GM12878 (cell line): Measurements from ENCODE around the gene DLG2. TPM values are rescaled to one million over a fixed set of nuclear protein-coding genes. Genes with fewer than 3 reads are reported as not detected.

ENCODE experiments used
- ATAC-seq: fragments of 200-7000 bp; cut with Tn5 transposase; 3 replicates; pipeline ENCODE4 v1.9.1; 2020; ENCODE audit warnings: mild to moderate bottlenecking, moderate library complexity
- BruUV-seq: library from RNA; stranded (reverse); fragments of 400-500 nt; replicated peaks from 2 replicates; lab custom pipeline; 2021; lab: Mats Ljungman, UMichigan
- CTCF ChIA-PET: fragments of 300-600 bp; sonication (Branson Sonifier 250); formaldehyde crosslinking; extraction: SDS; loops from one replicate; lab custom pipeline; 2021; ENCODE audit warnings: inconsistent platforms; lab: Yijun Ruan, JAX
- POLR2A ChIA-PET: fragments of 350-600 bp; formaldehyde crosslinking; extraction: SDS; loops from one replicate; lab custom pipeline; 2021; ENCODE audit warnings: inconsistent platforms; lab: Charles Lee
- RAD21 ChIA-PET: fragments of 300-600 bp; sonication (Branson Sonifier 250); formaldehyde crosslinking; loops from one replicate; lab custom pipeline; 2023; ENCODE audit warnings: antibody characterized with exemption; ENCODE audit not compliant: unreplicated experiment; lab: Charles Lee
- SMC1A ChIA-PET: fragments of 300-600 bp; sonication (Branson Sonifier 250); formaldehyde crosslinking; loops from one replicate; lab custom pipeline; 2023; ENCODE audit not compliant: unreplicated experiment, uncharacterized antibody; lab: Charles Lee
- DNase-seq: peaks from one replicate; pipeline ENCODE4 v3.0.0-alpha.2; 2011; ENCODE audit warnings: low read depth, low spot score
- FAIRE-seq: peaks from 3 replicates; lab custom pipeline; 2011; peaks lifted over from hg19 to GRCh38; lab: Jason Lieb, UNC
- H2AFZ ChIP-seq: 2 replicates; pipeline ENCODE4 v1.6.0; 2011; ENCODE audit warnings: low read depth, low read length, control low read depth; ENCODE audit not compliant: control insufficient read depth
- H3K27ac ChIP-seq: 2 replicates; pipeline ENCODE4 v1.5.1; 2011; ENCODE audit warnings: control low read depth; ENCODE audit not compliant: control insufficient read depth, insufficient read depth
- H3K27me3 ChIP-seq, 2 experiments: replicated peaks in 1 of 2; 2 replicates each; pipeline versions ENCODE4 v1.6.0 to v1.6.1; 2011; ENCODE audit warnings: low read length in 1 of 2; ENCODE audit not compliant: control insufficient read depth in 2 of 2, insufficient read depth in 2 of 2
- H3K36me3 ChIP-seq, 2 experiments: 2 replicates each; pipeline ENCODE4 v1.5.1; 2011; ENCODE audit warnings: low read length in 1 of 2; ENCODE audit not compliant: control insufficient read depth in 2 of 2, insufficient read depth in 2 of 2
- H3K4me1 ChIP-seq: 2 replicates; pipeline ENCODE4 v1.6.1; 2011; ENCODE audit warnings: mild to moderate bottlenecking, low read length, moderate library complexity, mixed read lengths; ENCODE audit not compliant: control insufficient read depth, insufficient read depth
- H3K4me2 ChIP-seq: 2 replicates; pipeline ENCODE4 v1.6.0; 2011; ENCODE audit warnings: control low read depth; ENCODE audit not compliant: control insufficient read depth, insufficient read depth
- H3K4me3 ChIP-seq: fragments of 200-600 bp; sonication (generic); 2 replicates; pipeline ENCODE4 v1.5.1; 2016
- H3K79me2 ChIP-seq: 2 replicates; pipeline ENCODE4 v1.6.0; 2011; ENCODE audit warnings: low read length; ENCODE audit not compliant: control insufficient read depth, insufficient read depth
- H3K9ac ChIP-seq: 2 replicates; pipeline ENCODE4 v1.8.0; 2011; ENCODE audit warnings: low read length, control low read depth, mixed read lengths; ENCODE audit not compliant: control insufficient read depth, insufficient read depth
- H3K9me3 ChIP-seq: replicated peaks from 3 replicates; pipeline ENCODE4 v1.5.1; 2011; ENCODE audit warnings: mild to moderate bottlenecking, low read length; ENCODE audit not compliant: control insufficient read depth, insufficient read depth
- H4K20me1 ChIP-seq: 2 replicates; pipeline ENCODE4 v1.6.0; 2011; ENCODE audit not compliant: control insufficient read depth, insufficient read depth
- CBFB ChIP-seq: IDR thresholded peaks from 2 replicates; pipeline ENCODE4 v1.6.1; 2016; ENCODE audit warnings: antibody characterized with exemption, low read depth
- CBX5 ChIP-seq: sonication (generic); IDR thresholded peaks from 2 replicates; pipeline ENCODE4 v1.6.1; 2016; ENCODE audit warnings: low read depth, moderate library complexity, mild to moderate bottlenecking, inconsistent platforms
- CHD1 ChIP-seq: IDR thresholded peaks from 2 replicates; pipeline ENCODE4 v1.6.1; 2012; ENCODE audit warnings: low read depth, low read length, improper control_type of control experiment
- ELK1 ChIP-seq: IDR thresholded peaks from 2 replicates; pipeline ENCODE4 v1.6.1; 2012; ENCODE audit warnings: low read depth, low read length, improper control_type of control experiment
- HDAC2 ChIP-seq: fragments of 200-600 bp; sonication (generic); IDR thresholded peaks from 2 replicates; pipeline ENCODE4 v1.6.1; 2017
- IKZF2 ChIP-seq, 2 experiments: fragments of 450-650 bp; IDR thresholded peaks; 2 replicates each; pipeline ENCODE4 v1.6.1; 2017; ENCODE audit warnings: mild to moderate bottlenecking in 2 of 2, moderate library complexity in 2 of 2
- MEF2B ChIP-seq: fragments of 450-650 bp; IDR thresholded peaks from 2 replicates; pipeline ENCODE4 v1.6.1; 2018; ENCODE audit warnings: mild to moderate bottlenecking, moderate library complexity; ENCODE audit not compliant: partially characterized antibody, poor library complexity, severe bottlenecking
- MYB ChIP-seq: fragments of 150-350 bp; IDR thresholded peaks from 2 replicates; pipeline ENCODE4 v1.6.1; 2014; ENCODE audit warnings: mild to moderate bottlenecking, low read depth, low read length, borderline replicate concordance
- SMC3 ChIP-seq: IDR thresholded peaks from 2 replicates; pipeline ENCODE4 v1.6.1; 2011; ENCODE audit warnings: low read length, improper control_type of control experiment, borderline replicate concordance
- WRNIP1 ChIP-seq: IDR thresholded peaks from 2 replicates; pipeline ENCODE4 v1.6.1; 2011; ENCODE audit warnings: low read depth, low read length, improper control_type of control experiment, borderline replicate concordance
- ZNF274 ChIP-seq: IDR thresholded peaks from one replicate; pipeline ENCODE4 v1.8.0; 2011; ENCODE audit not compliant: insufficient read length, insufficient read depth
- in situ Hi-C: fragments of 300-500 bp; cut with MboI; formaldehyde crosslinking; loops from 9 replicates; pipeline ENCODE4 v1.14.3; 2018; ENCODE audit warnings: mixed read lengths
- intact Hi-C: fragments of 100-400 bp; cut with micrococcal nuclease; formaldehyde crosslinking; loops from one replicate; pipeline ENCODE4 v1.14.2; 2022; ENCODE audit not compliant: unreplicated experiment
- polyA plus RNA-seq, 11 experiments: library from polyadenylated mRNA; depleted of rRNA in 4 of 11; unstranded in 6 of 11; stranded (reverse) in 5 of 11; fragments of >200 nt; fragmentation: Nextera tagmentation in 4 of 11; fragmentation: Illumina TruSeq in 1 of 11; extraction: Ambion mirVana in 4 of 11; extraction: Trizol in 1 of 11; gene quantifications; 1 replicate in 1 of 11; 2 replicates in 10 of 11; pipeline versions ENCODE4 v1.2.1 to v1.2.3, GENCODE V29; 2011 to 2016; ENCODE audit warnings: inconsistent platforms in 2 of 11, missing spikeins in 2 of 11, low read depth in 1 of 11
- total RNA-seq, 4 experiments: library from RNA; depleted of rRNA in 3 of 4; stranded (reverse); fragments of >200 nt in 3 of 4; fragmentation: Illumina TruSeq in 1 of 4; extraction: Trizol in 1 of 4; gene quantifications; 2 replicates each; pipeline versions ENCODE4 v1.2.1 to v1.2.3, GENCODE V29; 2013 to 2021
- TF ChIP-seq, protein P1 (sequence below): fragments of 450-650 bp; conservative IDR thresholded peaks from 2 replicates; pipeline ENCODE4 v1.6.1; 2017; ENCODE audit warnings: mild to moderate bottlenecking, moderate library complexity
- TF ChIP-seq, protein P2 (sequence below): fragments of 450-650 bp; formaldehyde crosslinking; IDR thresholded peaks from 2 replicates; pipeline ENCODE4 v1.4.0; 2022; ENCODE audit warnings: mild to moderate bottlenecking, moderate library complexity
- TF ChIP-seq, protein P3 (sequence below): IDR thresholded peaks from 2 replicates; pipeline ENCODE4 v1.6.1; 2011; ENCODE audit warnings: low read depth, mild to moderate bottlenecking, low read length, moderate library complexity, borderline replicate concordance; ENCODE audit errors: extremely low read depth

The DLG2 gene
- total and polyA plus RNA-seq, 10 of the 15 experiments (the other 5 are each of a cell fraction or from before 2014, with no cell fraction given): 0.09 to 0.98 (median 0.35) TPM

GRCh38 chr11:84685976-84686375 is 941.2 kb downstream of the DLG2 start (continued):
- TF ChIP-seq, protein P1, sequence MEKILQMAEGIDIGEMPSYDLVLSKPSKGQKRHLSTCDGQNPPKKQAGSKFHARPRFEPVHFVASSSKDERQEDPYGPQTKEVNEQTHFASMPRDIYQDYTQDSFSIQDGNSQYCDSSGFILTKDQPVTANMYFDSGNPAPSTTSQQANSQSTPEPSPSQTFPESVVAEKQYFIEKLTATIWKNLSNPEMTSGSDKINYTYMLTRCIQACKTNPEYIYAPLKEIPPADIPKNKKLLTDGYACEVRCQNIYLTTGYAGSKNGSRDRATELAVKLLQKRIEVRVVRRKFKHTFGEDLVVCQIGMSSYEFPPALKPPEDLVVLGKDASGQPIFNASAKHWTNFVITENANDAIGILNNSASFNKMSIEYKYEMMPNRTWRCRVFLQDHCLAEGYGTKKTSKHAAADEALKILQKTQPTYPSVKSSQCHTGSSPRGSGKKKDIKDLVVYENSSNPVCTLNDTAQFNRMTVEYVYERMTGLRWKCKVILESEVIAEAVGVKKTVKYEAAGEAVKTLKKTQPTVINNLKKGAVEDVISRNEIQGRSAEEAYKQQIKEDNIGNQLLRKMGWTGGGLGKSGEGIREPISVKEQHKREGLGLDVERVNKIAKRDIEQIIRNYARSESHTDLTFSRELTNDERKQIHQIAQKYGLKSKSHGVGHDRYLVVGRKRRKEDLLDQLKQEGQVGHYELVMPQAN: no peak
- TF ChIP-seq CBX5 (no peak), WRNIP1 (no peak), SMC3 (no peak)
- TF ChIP-seq, protein P2, sequence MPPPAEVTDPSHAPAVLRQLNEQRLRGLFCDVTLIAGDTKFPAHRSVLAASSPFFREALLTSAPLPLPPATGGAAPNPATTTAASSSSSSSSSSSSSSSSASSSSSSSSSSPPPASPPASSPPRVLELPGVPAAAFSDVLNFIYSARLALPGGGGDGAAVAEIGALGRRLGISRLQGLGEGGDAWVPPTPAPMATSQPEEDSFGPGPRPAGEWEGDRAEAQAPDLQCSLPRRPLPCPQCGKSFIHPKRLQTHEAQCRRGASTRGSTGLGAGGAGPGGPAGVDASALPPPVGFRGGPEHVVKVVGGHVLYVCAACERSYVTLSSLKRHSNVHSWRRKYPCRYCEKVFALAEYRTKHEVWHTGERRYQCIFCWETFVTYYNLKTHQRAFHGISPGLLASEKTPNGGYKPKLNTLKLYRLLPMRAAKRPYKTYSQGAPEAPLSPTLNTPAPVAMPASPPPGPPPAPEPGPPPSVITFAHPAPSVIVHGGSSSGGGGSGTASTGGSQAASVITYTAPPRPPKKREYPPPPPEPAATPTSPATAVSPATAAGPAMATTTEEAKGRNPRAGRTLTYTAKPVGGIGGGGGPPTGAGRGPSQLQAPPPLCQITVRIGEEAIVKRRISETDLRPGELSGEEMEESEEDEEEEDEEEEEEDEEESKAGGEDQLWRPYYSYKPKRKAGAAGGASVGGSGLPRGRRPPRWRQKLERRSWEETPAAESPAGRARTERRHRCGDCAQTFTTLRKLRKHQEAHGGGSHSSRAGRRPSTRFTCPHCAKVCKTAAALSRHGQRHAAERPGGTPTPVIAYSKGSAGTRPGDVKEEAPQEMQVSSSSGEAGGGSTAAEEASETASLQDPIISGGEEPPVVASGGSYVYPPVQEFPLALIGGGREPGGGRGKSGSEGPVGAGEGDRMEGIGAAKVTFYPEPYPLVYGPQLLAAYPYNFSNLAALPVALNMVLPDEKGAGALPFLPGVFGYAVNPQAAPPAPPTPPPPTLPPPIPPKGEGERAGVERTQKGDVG: no peak
- TF ChIP-seq, all 136 proteins: peak for 0

- no peak for DNase-seq
- TF ChIP-seq MEF2B (no peak), MYB (no peak), CBFB (no peak), IKZF2 (IDR thresholded peaks at IDR 0.05) (no peak), CHD1 (no peak), ZNF274 (no peak), HDAC2 (no peak), ELK1 (no peak), CBX5 (no peak)
- TF ChIP-seq, protein P3, sequence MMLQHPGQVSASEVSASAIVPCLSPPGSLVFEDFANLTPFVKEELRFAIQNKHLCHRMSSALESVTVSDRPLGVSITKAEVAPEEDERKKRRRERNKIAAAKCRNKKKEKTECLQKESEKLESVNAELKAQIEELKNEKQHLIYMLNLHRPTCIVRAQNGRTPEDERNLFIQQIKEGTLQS: no peak
Measured at GRCh38 chr11:84685149-84685548, 942.0 kb downstream of the DLG2 start.

More at GRCh38 chr11:84685149-84685548, 942.0 kb downstream of the DLG2 start:
- Histone ChIP-seq H2AFZ (no peak overlapping the region), H4K20me1 (no peaks in the 10 kb centered on the region), H3K4me1 (no peaks in the 10 kb centered on the region), H3K79me2 (no peaks in the 10 kb centered on the region), H3K9me3 (no peaks in the 10 kb centered on the region), H3K36me3 (no peaks in the 10 kb centered on the region), H3K9ac (no peak overlapping the region), H3K27ac (no peak overlapping the region), H3K4me2 (no peak overlapping the region), H3K4me3 (no peak overlapping the region), H3K27me3 (no peaks in the 10 kb centered on the region)
- intact Hi-C loops (no loop called here), in situ Hi-C loops (no loop called here)
- ChIA-PET POLR2A (no interaction called here), CTCF (no interaction called here), SMC1A (no interaction called here), RAD21 (no interaction called here)
- ATAC-seq (no peak), FAIRE-seq (no peak)
- BruUV-seq: no TSS peak
